AG04449 (cell line): ENCODE results near the gene NCOR2.

ENCODE experiments used
- CTCF ChIA-PET: fragments of 350-600 bp; formaldehyde crosslinking; extraction: SDS; loops from one replicate; lab custom pipeline; 2021; ENCODE audit warnings: antibody characterized with exemption; lab: Yijun Ruan, JAX
- POLR2A ChIA-PET: fragments of 400-600, 350-600 bp; formaldehyde crosslinking; extraction: SDS; loops from one replicate; lab custom pipeline; 2020; ENCODE audit warnings: antibody characterized with exemption, inconsistent platforms; lab: Yijun Ruan, JAX
- DNase-seq: peaks from one replicate; pipeline ENCODE4 v3.0.0-alpha.2; 2010; ENCODE audit warnings: low read depth, low spot score
- H3K4me3 ChIP-seq: 2 replicates; pipeline ENCODE4 v1.5.1; 2011; ENCODE audit warnings: low read depth, mild to moderate bottlenecking, control low read depth, low read length
- CTCF ChIP-seq: IDR thresholded peaks from one replicate; pipeline ENCODE4 v1.5.1; 2011; ENCODE audit warnings: mild to moderate bottlenecking, moderate library complexity, low read length, control low read depth, inconsistent platforms; ENCODE audit not compliant: insufficient read depth; ENCODE audit errors: missing control alignments

The NCOR2 gene

GRCh38 chr12:124611559-124612409, 44.4 kb upstream of the NCOR2 start:
- DNase-seq, result no peak
- TF ChIP-seq CTCF, result no peak
- POLR2A ChIA-PET, result no interaction called here
- CTCF ChIA-PET, result no interaction called here
- no peak overlapping the region for H3K4me3 ChIP-seq

GRCh38 chr12:124610629-124611558, 43.5 kb upstream of the NCOR2 start:
- no peak for DNase-seq
- no peak for TF ChIP-seq CTCF
- CTCF ChIA-PET, result no interaction called here
- H3K4me3 ChIP-seq, result no peak overlapping the region
- POLR2A ChIA-PET, result no interaction called here

GRCh38 chr12:124610021-124610612, 42.7 kb upstream of the NCOR2 start:
- POLR2A ChIA-PET, result no interaction called here
- CTCF ChIA-PET, result no interaction called here

GRCh38 chr12:124609041-124609989, 41.9 kb upstream of the NCOR2 start:
- no peak overlapping the region for H3K4me3 ChIP-seq

More at GRCh38 chr12:124610021-124610612, 42.7 kb upstream of the NCOR2 start:
- H3K4me3 ChIP-seq, result no peak overlapping the region
- TF ChIP-seq CTCF, result no peak
- no peak for DNase-seq

GRCh38 chr12:124608450-124608870, 41.0 kb upstream of the NCOR2 start:
- TF ChIP-seq CTCF, result no peak
- ChIA-PET POLR2A (no interaction called here), CTCF (no interaction called here)
- no peak for DNase-seq
- no peak overlapping the region for H3K4me3 ChIP-seq

More at GRCh38 chr12:124609041-124609989, 41.9 kb upstream of the NCOR2 start:
- ChIA-PET CTCF (no interaction called here), POLR2A (no interaction called here)
- no peak for DNase-seq
- TF ChIP-seq CTCF, result no peak
